ENCODE measurements around the gene EIF4G3.

DNA sequence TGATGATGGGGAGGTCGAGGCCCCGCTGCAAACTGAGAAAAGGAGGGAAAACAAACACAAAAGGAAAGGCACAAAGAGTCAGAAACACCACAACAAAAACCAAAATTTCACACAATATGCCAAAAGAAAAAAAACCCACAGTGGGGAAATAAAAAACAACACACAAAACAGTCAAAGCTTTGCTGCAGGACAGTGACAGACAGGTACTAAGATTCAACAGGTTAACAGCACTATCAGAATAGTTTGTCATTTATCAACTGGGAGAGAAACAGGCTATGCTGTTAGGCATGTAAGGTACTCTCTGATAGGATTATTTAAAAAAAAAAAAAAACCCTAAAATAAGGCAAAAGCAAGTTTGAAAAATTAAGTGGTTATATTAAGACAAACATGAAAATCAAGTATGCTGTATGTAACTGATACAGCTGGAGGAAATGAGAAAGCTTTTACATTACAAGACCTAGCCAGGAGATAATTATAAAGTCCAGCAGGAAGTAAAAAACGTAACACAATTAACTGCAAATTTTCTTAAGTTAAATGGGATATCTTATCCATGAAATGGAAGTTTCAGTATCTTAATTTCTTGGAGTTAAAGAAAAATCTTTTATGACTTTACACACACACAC is 179.0 kb downstream of the EIF4G3 start:
- TF ChIP-seq CTCF (IDR thresholded peaks at IDR 0.05) = no peak
- TF ChIP-seq EZH2 (IDR thresholded peaks at IDR 0.05; ENCODE audit: borderline replicate concordance, insufficient read depth, low read depth, low read length, poor library complexity, severe bottlenecking) = no peak
